H9 (cell line): ENCODE measurements around the gene CEP112. TPM values are rescaled to one million over a fixed set of nuclear protein-coding genes. Genes with fewer than 3 reads are reported as not detected.

Experiments
- DNase-seq: peaks from one replicate; pipeline ENCODE4 v3.0.0-alpha.2; 2017
- H2AFZ ChIP-seq: one replicate; pipeline ENCODE4 v1.6.1; 2013; ENCODE audit warnings: mild to moderate bottlenecking, low read length, control low read depth, moderate library complexity
- H2AK5ac ChIP-seq: 2 replicates; pipeline ENCODE4 v1.6.1; 2013; ENCODE audit warnings: low read length, control low read depth, mixed read lengths; ENCODE audit not compliant: insufficient read length
- H2BK120ac ChIP-seq: one replicate; pipeline ENCODE4 v1.6.1; 2013; ENCODE audit warnings: low read depth, mild to moderate bottlenecking, low read length, control low read depth, inconsistent platforms; ENCODE audit not compliant: poor library complexity, severe bottlenecking
- H2BK12ac ChIP-seq: 2 replicates; pipeline ENCODE4 v1.6.1; 2013; ENCODE audit warnings: low read length, control low read depth, mixed read lengths, low read depth; ENCODE audit not compliant: insufficient read length
- H2BK15ac ChIP-seq: 2 replicates; pipeline ENCODE4 v1.6.1; 2013; ENCODE audit warnings: low read depth, low read length, control low read depth
- H2BK20ac ChIP-seq: one replicate; pipeline ENCODE4 v1.6.1; 2013; ENCODE audit warnings: low read depth, mild to moderate bottlenecking, low read length, control low read depth, inconsistent platforms; ENCODE audit not compliant: poor library complexity, severe bottlenecking
- H2BK5ac ChIP-seq: 2 replicates; pipeline ENCODE4 v1.6.1; 2013; ENCODE audit warnings: low read length, control low read depth, mixed read lengths; ENCODE audit not compliant: insufficient read length
- H3K14ac ChIP-seq: 2 replicates; pipeline ENCODE4 v1.6.1; 2013; ENCODE audit warnings: low read length, control low read depth; ENCODE audit not compliant: insufficient read depth
- H3K18ac ChIP-seq: 2 replicates; pipeline ENCODE4 v1.6.1; 2013; ENCODE audit warnings: low read depth, mild to moderate bottlenecking, mixed read lengths, low read length, control low read depth; ENCODE audit not compliant: insufficient read length
- H3K23ac ChIP-seq: 2 replicates; pipeline ENCODE4 v1.6.1; 2013; ENCODE audit warnings: low read length, control low read depth, mixed read lengths, low read depth; ENCODE audit not compliant: insufficient read length
- H3K23me2 ChIP-seq: 2 replicates; pipeline ENCODE4 v1.6.1; 2013; ENCODE audit warnings: low read depth, mild to moderate bottlenecking, mixed read lengths, low read length, control low read depth; ENCODE audit not compliant: insufficient read length, poor library complexity, severe bottlenecking
- H3K27ac ChIP-seq: 2 replicates; pipeline ENCODE4 v1.5.1; 2013; ENCODE audit warnings: low read length, control low read depth, mixed read lengths, low read depth; ENCODE audit not compliant: insufficient read length
- H3K27me3 ChIP-seq: 2 replicates; pipeline ENCODE4 v1.6.1; 2013; ENCODE audit warnings: low read length, control low read depth, inconsistent platforms; ENCODE audit not compliant: insufficient read depth
- H3K4ac ChIP-seq: 2 replicates; pipeline ENCODE4 v1.6.1; 2013; ENCODE audit warnings: low read depth, mild to moderate bottlenecking, control low read depth, inconsistent platforms, low read length, moderate library complexity
- H3K4me1 ChIP-seq: 2 replicates; pipeline ENCODE4 v1.6.1; 2013; ENCODE audit warnings: low read length, control low read depth, inconsistent platforms; ENCODE audit not compliant: insufficient read depth
- H3K4me2 ChIP-seq: 2 replicates; pipeline ENCODE4 v1.6.1; 2013; ENCODE audit warnings: low read length, control low read depth, mixed read lengths; ENCODE audit not compliant: insufficient read length, insufficient read depth
- H3K56ac ChIP-seq: 2 replicates; pipeline ENCODE4 v1.6.1; 2013; ENCODE audit warnings: low read depth, mild to moderate bottlenecking, mixed read lengths, low read length, control low read depth; ENCODE audit not compliant: insufficient read length
- H3K79me1 ChIP-seq: 2 replicates; pipeline ENCODE4 v1.6.1; 2013; ENCODE audit warnings: low read depth, mild to moderate bottlenecking, moderate library complexity, low read length, control low read depth, inconsistent platforms; ENCODE audit not compliant: insufficient read depth, poor library complexity, severe bottlenecking
- H3K79me2 ChIP-seq: 2 replicates; pipeline ENCODE4 v1.6.1; 2013; ENCODE audit warnings: low read length, control low read depth, inconsistent platforms; ENCODE audit not compliant: insufficient read depth
- H3K9ac ChIP-seq: 2 replicates; pipeline ENCODE4 v1.6.1; 2013; ENCODE audit warnings: low read length, control low read depth, mixed read lengths; ENCODE audit not compliant: insufficient read length; ENCODE audit errors: extremely low read depth
- H3K9me3 ChIP-seq: one replicate; pipeline ENCODE4 v1.6.1; 2013; ENCODE audit warnings: low read depth, low read length, inconsistent platforms; ENCODE audit not compliant: control insufficient read depth
- H3T11ph ChIP-seq: one replicate; pipeline ENCODE4 v1.6.1; 2013; ENCODE audit warnings: mild to moderate bottlenecking, low read length, control low read depth, inconsistent platforms
- H4K20me1 ChIP-seq: one replicate; pipeline ENCODE4 v1.6.1; 2013; ENCODE audit not compliant: control insufficient read depth, insufficient read length, insufficient read depth
- H4K5ac ChIP-seq: 2 replicates; pipeline ENCODE4 v1.6.1; 2013; ENCODE audit warnings: low read depth, mild to moderate bottlenecking, mixed read lengths, low read length, control low read depth; ENCODE audit not compliant: insufficient read length
- H4K8ac ChIP-seq: replicated peaks from 2 replicates; pipeline ENCODE4 v1.6.1; 2013; ENCODE audit warnings: low read length, control low read depth, mixed read lengths, low read depth; ENCODE audit not compliant: insufficient read length
- H4K91ac ChIP-seq: 2 replicates; pipeline ENCODE4 v1.6.1; 2013; ENCODE audit warnings: low read depth, mild to moderate bottlenecking, moderate library complexity, mixed read lengths, low read length, control low read depth; ENCODE audit not compliant: insufficient read length
- H3K27ac Mint-ChIP-seq, 3 experiments: 2 replicates in 2 of 3; 3 replicates in 1 of 3; pipeline ENCODE4 v1.8.0; 2020 to 2021; ENCODE audit warnings: mixed read lengths in 3 of 3, mild to moderate bottlenecking in 1 of 3, moderate library complexity in 1 of 3
- H3K27me3 Mint-ChIP-seq: 2 replicates; pipeline ENCODE4 v1.8.0; 2021; ENCODE audit warnings: low read depth, mild to moderate bottlenecking, moderate library complexity, mixed read lengths
- H3K36me3 Mint-ChIP-seq, 3 experiments: 2 replicates in 2 of 3; 3 replicates in 1 of 3; pipeline ENCODE4 v1.8.0; 2020 to 2021; ENCODE audit warnings: low read depth in 3 of 3, mixed read lengths in 3 of 3; ENCODE audit not compliant: insufficient read depth in 1 of 3
- H3K4me1 Mint-ChIP-seq, 2 experiments: 2 replicates each; pipeline ENCODE4 v1.8.0; 2020; ENCODE audit warnings: mixed read lengths in 2 of 2
- H3K4me3 Mint-ChIP-seq, 2 experiments: 2 replicates in 1 of 2; 3 replicates in 1 of 2; pipeline ENCODE4 v1.8.0; 2020 to 2021; ENCODE audit warnings: mild to moderate bottlenecking in 2 of 2, mixed read lengths in 2 of 2, moderate library complexity in 1 of 2
- H3K9me3 Mint-ChIP-seq, 2 experiments: 2 replicates in 1 of 2; 3 replicates in 1 of 2; pipeline ENCODE4 v1.8.0; 2020; ENCODE audit warnings: mild to moderate bottlenecking in 2 of 2, mixed read lengths in 2 of 2, moderate library complexity in 1 of 2
- CTCF ChIP-seq: fragments of 200-600 bp; sonication (generic); conservative IDR thresholded peaks from 3 replicates; pipeline ENCODE4 v1.8.0; 2021; ENCODE audit warnings: antibody characterized with exemption, mild to moderate bottlenecking
- WGBS: extraction: QIAGEN DNeasy Blood & Tissue Kit; methylation state at CpG from one replicate; pipeline ENCODE4 v1.1.7; 2013; ENCODE audit warnings: missing lambda C conversion rate, low lambda C conversion rate, mixed read lengths; ENCODE audit not compliant: insufficient read length; ENCODE audit errors: extremely low coverage; 5-methylcytosine and 5-hydroxymethylcytosine counted together
- total RNA-seq: library from RNA; stranded (reverse); gene quantifications from 2 replicates; pipeline ENCODE4 v1.2.1, GENCODE V29; 2021

CEP112 gene
- total RNA-seq, 1 experiment from 2014 or later: 5.4 TPM

GRCh38 chr17:66126231-66126630 is 65.7 kb downstream of the CEP112 start:
- H3K4me1 Mint-ChIP-seq: peaks cover 7 to 13% of the 10 kb centered on the region in 2 experiments; a peak in 3 of 4 replicates
- DNase-seq: no peak
- H3K4me1 ChIP-seq: no peaks in the 10 kb centered on the region

More at GRCh38 chr17:66126231-66126630, 65.7 kb downstream of the CEP112 start:
- H3K79me2 ChIP-seq: no peaks in the 10 kb centered on the region
- no peak overlapping the region for H3T11ph ChIP-seq
- H2BK12ac ChIP-seq: no peak overlapping the region
- no peak overlapping the region for H3K23ac ChIP-seq
- no peak overlapping the region for H2AFZ ChIP-seq
- no peaks in the 10 kb centered on the region; a peak in 1 of 5 replicates for H3K9me3 Mint-ChIP-seq
- H2BK5ac ChIP-seq: no peak overlapping the region
- H4K5ac ChIP-seq: no peak overlapping the region
- no peak overlapping the region for H3K27ac ChIP-seq
- H2BK15ac ChIP-seq: no peak overlapping the region
- WGBS: 100% methylated on average over 1 of the region's 5 CpGs
- H3K27ac Mint-ChIP-seq: no peak overlapping the region
- no peaks in the 10 kb centered on the region for H3K79me1 ChIP-seq
- H3K23me2 ChIP-seq: no peaks in the 10 kb centered on the region
- H2BK120ac ChIP-seq: no peak overlapping the region
- no peaks in the 10 kb centered on the region for H3K9me3 ChIP-seq
- H3K18ac ChIP-seq: no peak overlapping the region
- no peaks in the 10 kb centered on the region; a peak in 1 of 7 replicates for H3K36me3 Mint-ChIP-seq
- no peak for TF ChIP-seq CTCF
- no peak overlapping the region for H3K14ac ChIP-seq
- no peaks in the 10 kb centered on the region for H4K20me1 ChIP-seq
- no peak overlapping the region for H4K91ac ChIP-seq
- no peak overlapping the region for H3K4me3 Mint-ChIP-seq
- no peak overlapping the region for H2AK5ac ChIP-seq
- H3K27me3 ChIP-seq: no peaks in the 10 kb centered on the region
- H3K9ac ChIP-seq: no peak overlapping the region
- H3K27me3 Mint-ChIP-seq: no peaks in the 10 kb centered on the region
- H3K4ac ChIP-seq: no peak overlapping the region
- H4K8ac ChIP-seq: no peak overlapping the region
- no peak overlapping the region for H3K4me2 ChIP-seq
- H3K56ac ChIP-seq: no peak overlapping the region
- H2BK20ac ChIP-seq: no peak overlapping the region
